ENCODE results near the gene OSBPL10. TPM values are rescaled to one million over a fixed set of nuclear protein-coding genes. Genes with fewer than 3 reads are reported as not detected.

OSBPL10 gene
- total and polyA plus RNA-seq, 5 experiments from 2014 or later: 0.03 to 11.2 (median 0.08) TPM

- no peak for ATAC-seq
- H3K27me3 Mint-ChIP-seq: peaks cover 0 to 6% (median 0%) of the 10 kb centered on the region in 5 donors
- POLR2A ChIA-PET: no interaction called here
- no peak for DNase-seq
- H3K36me3 Mint-ChIP-seq: no peaks in the 10 kb centered on the region
- H3K4me3 Mint-ChIP-seq: no peak overlapping the region
- H3K9me3 Mint-ChIP-seq: no peaks in the 10 kb centered on the region
- H3K27ac Mint-ChIP-seq: no peak overlapping the region
- H3K4me1 Mint-ChIP-seq: peaks cover 4 to 31% (median 6%) of the 10 kb centered on the region in 4 donors
Measured at GRCh38 chr3:31966978-31967591, 14.0 kb downstream of the OSBPL10 start.

GRCh38 chr3:31962801-31963205 lies 18.3 kb downstream of the OSBPL10 start:
- Mint-ChIP-seq H3K27ac (peak overlapping the region in 1 of 10 donors; percentile 66), H3K27me3 (peaks cover 0 to 6% (median 0%) of the 10 kb centered on the region in 5 donors), H3K4me1 (peaks cover 4 to 45% (median 6%) of the 10 kb centered on the region in 4 donors), H3K4me3 (no peak overlapping the region), H3K36me3 (no peaks in the 10 kb centered on the region), H3K9me3 (no peaks in the 10 kb centered on the region)
- POLR2A ChIA-PET: no interaction called here
- DNase-seq (peak in 1 of 10 donors; percentile 11), ATAC-seq (peak in 1 of 2 donors; percentile 10)

- no peak for DNase-seq
- ATAC-seq: no peak
- Mint-ChIP-seq H3K27ac (peak overlapping the region in 1 of 10 donors; percentile 69), H3K9me3 (peaks cover 0 to 3% (median under 1%) of the 10 kb centered on the region in 9 donors), H3K4me3 (peak overlapping the region in 1 of 10 donors; percentile 25), H3K4me1 (peaks cover 4 to 51% (median 6%) of the 10 kb centered on the region in 4 donors), H3K36me3 (no peaks in the 10 kb centered on the region), H3K27me3 (peaks cover 0 to 6% (median 0%) of the 10 kb centered on the region in 5 donors)
- POLR2A ChIA-PET: no interaction called here
Measured at GRCh38 chr3:31960793-31961431, 20.1 kb downstream of the OSBPL10 start.

GRCh38 chr3:31959951-31960792 lies 20.9 kb downstream of the OSBPL10 start:
- POLR2A ChIA-PET: no interaction called here
- Mint-ChIP-seq H3K4me1 (peaks cover 4 to 54% (median 6%) of the 10 kb centered on the region in 4 donors), H3K27ac (peak overlapping the region in 3 of 10 donors; percentile 1 to 69 (median 20)), H3K36me3 (peaks cover 0 to 6% (median 3%) of the 10 kb centered on the region in 3 donors), H3K27me3 (peaks cover 0 to 6% (median 0%) of the 10 kb centered on the region in 5 donors), H3K9me3 (peaks cover 3 to 10% (median 7%) of the 10 kb centered on the region in 9 donors), H3K4me3 (peak overlapping the region in 1 of 10 donors; percentile 25)
- no peak for DNase-seq
- ATAC-seq: no peak

GRCh38 chr3:31959251-31959650 lies 21.8 kb downstream of the OSBPL10 start:
- ATAC-seq: no peak
- peaks cover 0 to 4% (median 0%) of the 10 kb centered on the region in 5 donors for H3K27me3 Mint-ChIP-seq
- peaks cover 3 to 20% (median 11%) of the 10 kb centered on the region in 9 donors for H3K9me3 Mint-ChIP-seq
- peaks cover 0 to 15% (median 6%) of the 10 kb centered on the region in 3 donors for H3K36me3 Mint-ChIP-seq
- no peak for DNase-seq
- H3K4me1 Mint-ChIP-seq: peaks cover 4 to 58% (median 6%) of the 10 kb centered on the region in 4 donors
- POLR2A ChIA-PET: no interaction called here
- H3K4me3 Mint-ChIP-seq: no peak overlapping the region
- H3K27ac Mint-ChIP-seq: peak overlapping the region in 1 of 10 donors; percentile 69

GRCh38 chr3:31958701-31959152 lies 22.3 kb downstream of the OSBPL10 start:
- POLR2A ChIA-PET: no interaction called here
- H3K9me3 Mint-ChIP-seq: peaks cover 3 to 21% (median 11%) of the 10 kb centered on the region in 9 donors
- no peak overlapping the region for H3K4me3 Mint-ChIP-seq
- DNase-seq (no peak), ATAC-seq (no peak)
- peak overlapping the region in 1 of 10 donors; percentile 69 for H3K27ac Mint-ChIP-seq
- peaks cover 4 to 60% (median 6%) of the 10 kb centered on the region in 4 donors for H3K4me1 Mint-ChIP-seq
- H3K27me3 Mint-ChIP-seq: peaks cover 0 to 3% (median 0%) of the 10 kb centered on the region in 5 donors
- peaks cover 0 to 16% (median 6%) of the 10 kb centered on the region in 3 donors for H3K36me3 Mint-ChIP-seq

GRCh38 chr3:31957106-31957505 lies 24.0 kb downstream of the OSBPL10 start:
- Mint-ChIP-seq H3K4me3 (no peak overlapping the region), H3K36me3 (peaks cover 0 to 16% (median 6%) of the 10 kb centered on the region in 3 donors), H3K27me3 (peaks cover 0 to 4% (median 0%) of the 10 kb centered on the region in 5 donors), H3K27ac (no peak overlapping the region), H3K9me3 (peaks cover 3 to 21% (median 11%) of the 10 kb centered on the region in 9 donors), H3K4me1 (peaks cover 0 to 58% (median under 1%) of the 10 kb centered on the region in 4 donors)
- ATAC-seq: no peak
- DNase-seq: no peak
- POLR2A ChIA-PET: no interaction called here

GRCh38 chr3:31955581-31955980 lies 25.5 kb downstream of the OSBPL10 start:
- Mint-ChIP-seq H3K27ac (no peak overlapping the region), H3K36me3 (peaks cover 0 to 16% (median 6%) of the 10 kb centered on the region in 3 donors), H3K4me1 (peaks cover 0 to 60% (median under 1%) of the 10 kb centered on the region in 4 donors), H3K27me3 (peaks cover 0 to 4% (median 0%) of the 10 kb centered on the region in 5 donors), H3K4me3 (no peak overlapping the region), H3K9me3 (peaks cover 3 to 21% (median 11%) of the 10 kb centered on the region in 9 donors)
- ATAC-seq: no peak
- POLR2A ChIA-PET: no interaction called here
- no peak for DNase-seq

- no peak overlapping the region for H3K4me3 Mint-ChIP-seq
- H3K4me1 Mint-ChIP-seq: peaks cover 0 to 54% (median under 1%) of the 10 kb centered on the region in 4 donors
- H3K27me3 Mint-ChIP-seq: peaks cover 0 to 4% (median 0%) of the 10 kb centered on the region in 5 donors
- peaks cover 0 to 16% (median 6%) of the 10 kb centered on the region in 3 donors for H3K36me3 Mint-ChIP-seq
- ATAC-seq (no peak), DNase-seq (no peak)
- peaks cover 7 to 21% (median 13%) of the 10 kb centered on the region in 9 donors for H3K9me3 Mint-ChIP-seq
- peak overlapping the region in 1 of 10 donors; percentile 33 for H3K27ac Mint-ChIP-seq
- POLR2A ChIA-PET: interaction anchor here (0.5 kb wide), 1 partner anchor 46 kb away, joined by 3 read pairs; no protein-coding TSS in a partner anchor
Measured at GRCh38 chr3:31953636-31954035, 27.4 kb downstream of the OSBPL10 start.

GRCh38 chr3:31953091-31953490 lies 28.0 kb downstream of the OSBPL10 start:
- Mint-ChIP-seq H3K27me3 (peaks cover 0 to 4% (median 0%) of the 10 kb centered on the region in 5 donors), H3K27ac (peak overlapping the region in 1 of 10 donors; percentile 33), H3K36me3 (peaks cover 0 to 16% (median 6%) of the 10 kb centered on the region in 3 donors), H3K4me3 (no peak overlapping the region), H3K4me1 (peaks cover 0 to 56% (median under 1%) of the 10 kb centered on the region in 4 donors), H3K9me3 (peaks cover 7 to 21% (median 13%) of the 10 kb centered on the region in 9 donors)
- ATAC-seq: no peak
- POLR2A ChIA-PET: interaction anchor here (0.7 kb wide), 1 partner anchor 12 kb away, joined by 5 read pairs; no protein-coding TSS in a partner anchor
- DNase-seq: no peak

GRCh38 chr3:31952205-31952604 lies 28.9 kb downstream of the OSBPL10 start:
- H3K27ac Mint-ChIP-seq: peak overlapping the region in 1 of 10 donors; percentile 53
- H3K9me3 Mint-ChIP-seq: peaks cover 7 to 21% (median 13%) of the 10 kb centered on the region in 9 donors
- H3K27me3 Mint-ChIP-seq: peaks cover 0 to 6% (median 0%) of the 10 kb centered on the region in 5 donors
- ATAC-seq: peak in 1 of 2 donors; percentile 49
- peak in 1 of 10 donors; percentile 41 for DNase-seq
- H3K4me1 Mint-ChIP-seq: peaks cover 0 to 57% (median under 1%) of the 10 kb centered on the region in 4 donors
- H3K4me3 Mint-ChIP-seq: peak overlapping the region in 1 of 10 donors; percentile 43
- POLR2A ChIA-PET: no interaction called here
- peaks cover 0 to 16% (median 6%) of the 10 kb centered on the region in 3 donors for H3K36me3 Mint-ChIP-seq

- peaks cover 0 to 4% (median 0%) of the 10 kb centered on the region in 9 donors for H3K9me3 Mint-ChIP-seq
- H3K4me3 Mint-ChIP-seq: no peak overlapping the region
- H3K27me3 Mint-ChIP-seq: peaks cover 0 to 17% (median 4%) of the 10 kb centered on the region in 5 donors
- H3K27ac Mint-ChIP-seq: peak overlapping the region in 1 of 10 donors; percentile 40
- no peak for DNase-seq
- no peaks in the 10 kb centered on the region for H3K36me3 Mint-ChIP-seq
- POLR2A ChIA-PET: no interaction called here
- no peak for ATAC-seq
- peaks cover 0 to 59% (median under 1%) of the 10 kb centered on the region in 4 donors for H3K4me1 Mint-ChIP-seq
Measured at GRCh38 chr3:31948280-31948679, 32.8 kb downstream of the OSBPL10 start.

Data from naive thymus-derived CD8-positive, alpha-beta T cell (primary cell).